SK-N-SH (cell line): ENCODE results near the gene TPST2. TPM values are rescaled to one million over a fixed set of nuclear protein-coding genes. Genes with fewer than 3 reads are reported as not detected.
A peak's percentile ranks its signal among the peaks of the same experiment; 100 is the strongest.

Experiments
- CTCF ChIA-PET: fragments of 300-600, 350-600 bp; formaldehyde crosslinking; extraction: SDS; loops from one replicate; lab custom pipeline; 2021; lab: Yijun Ruan, JAX
- POLR2A ChIA-PET: fragments of 350-600 bp; sonication (Branson Sonifier 250); formaldehyde crosslinking; extraction: SDS; loops from one replicate; lab custom pipeline; 2020; ENCODE audit warnings: antibody characterized with exemption, inconsistent platforms; lab: Yijun Ruan, JAX
- DNase-seq: peaks from one replicate; pipeline ENCODE4 v3.0.0; 2012
- H2AFZ ChIP-seq: fragments of 200-600 bp; sonication (generic); 2 replicates; pipeline ENCODE4 v1.8.1; 2016; ENCODE audit warnings: antibody characterized with exemption, mild to moderate bottlenecking, low read depth
- H3F3A ChIP-seq: fragments of 200-600 bp; sonication (generic); replicated peaks from 2 replicates; pipeline ENCODE3; 2016; ENCODE audit warnings: antibody characterized with exemption, mild to moderate bottlenecking; ENCODE audit not compliant: insufficient read depth
- H3K27ac ChIP-seq, 2 experiments: fragments of 200-500 bp in 1 of 2; fragments of 200-600 bp in 1 of 2; sonication (Bioruptor generic) in 1 of 2; sonication (generic), shearing (Covaris generic) in 1 of 2; 2 replicates each; pipeline versions ENCODE4 v1.5.1 to v1.6.1; 2014 to 2016; ENCODE audit warnings: low read depth in 2 of 2, inconsistent platforms in 1 of 2, low read length in 1 of 2, mild to moderate bottlenecking in 1 of 2, mixed read lengths in 1 of 2
- H3K27me3 ChIP-seq: fragments of 200-600 bp; sonication (generic), shearing (Covaris generic); 2 replicates; pipeline ENCODE4 v1.6.1; 2016; ENCODE audit warnings: mixed run types; ENCODE audit not compliant: insufficient read depth
- H3K36me3 ChIP-seq, 2 experiments: fragments of 200-500 bp in 1 of 2; fragments of 200-600 bp in 1 of 2; sonication (Bioruptor generic) in 1 of 2; sonication (generic) in 1 of 2; replicated peaks in 1 of 2; 2 replicates each; pipeline versions ENCODE3 to v1.5.1; 2014 to 2016; ENCODE audit warnings: low read length in 1 of 2, mild to moderate bottlenecking in 1 of 2; ENCODE audit not compliant: insufficient read depth in 2 of 2, control insufficient read depth in 1 of 2
- H3K4me1 ChIP-seq, 2 experiments: fragments of 200-500 bp in 1 of 2; fragments of 200-600 bp in 1 of 2; sonication (Bioruptor generic) in 1 of 2; sonication (generic), shearing (Covaris generic) in 1 of 2; 2 replicates each; pipeline versions ENCODE4 v1.5.1 to v1.6.1; 2014 to 2016; ENCODE audit warnings: low read depth in 1 of 2, low read length in 1 of 2, mixed run types in 1 of 2; ENCODE audit not compliant: insufficient read depth in 2 of 2, control insufficient read depth in 1 of 2
- H3K4me2 ChIP-seq: fragments of 200-600 bp; sonication (generic), shearing (Covaris generic); 2 replicates; pipeline ENCODE4 v1.6.1; 2017; ENCODE audit warnings: mixed run types
- H3K4me3 ChIP-seq, 2 experiments: fragments of 200-500 bp in 1 of 2; fragments of 200-600 bp in 1 of 2; sonication (Bioruptor generic) in 1 of 2; sonication (generic), shearing (Covaris generic) in 1 of 2; 2 replicates each; pipeline versions ENCODE4 v1.5.1 to v1.8.1; 2014 to 2016; ENCODE audit warnings: low read depth in 2 of 2, inconsistent platforms in 1 of 2, low read length in 1 of 2, mild to moderate bottlenecking in 1 of 2, mixed read lengths in 1 of 2, moderate library complexity in 1 of 2
- H3K79me2 ChIP-seq: fragments of 200-600 bp; sonication (generic); 2 replicates; pipeline ENCODE4 v1.8.1; 2017; ENCODE audit warnings: mild to moderate bottlenecking; ENCODE audit not compliant: insufficient read depth
- H3K9ac ChIP-seq: fragments of 200-600 bp; sonication (generic); 2 replicates; pipeline ENCODE4 v1.6.1; 2017; ENCODE audit warnings: mixed run types
- H3K9me2 ChIP-seq: fragments of 200-600 bp; sonication (generic); 2 replicates; pipeline ENCODE4 v1.6.1; 2017; ENCODE audit warnings: mixed run types
- H3K9me3 ChIP-seq: fragments of 200-600 bp; sonication (generic); 2 replicates; pipeline ENCODE4 v1.6.1; 2017; ENCODE audit warnings: mixed run types, mild to moderate bottlenecking, moderate library complexity
- H4K20me1 ChIP-seq: fragments of 200-600 bp; sonication (generic); 2 replicates; pipeline ENCODE4 v1.6.1; 2017; ENCODE audit warnings: mild to moderate bottlenecking, mixed run types; ENCODE audit not compliant: insufficient read depth
- CHD2 ChIP-seq: fragments of 150-350 bp; IDR thresholded peaks from 2 replicates; pipeline ENCODE4 v1.6.1; 2018; ENCODE audit warnings: low read length; ENCODE audit not compliant: partially characterized antibody
- ELF1 ChIP-seq: IDR thresholded peaks from 2 replicates; pipeline ENCODE4 v1.4.0; 2012
- FOSL2 ChIP-seq: IDR thresholded peaks from 2 replicates; pipeline ENCODE4 v1.4.0; 2012; ENCODE audit warnings: low read depth, mild to moderate bottlenecking, moderate library complexity, borderline replicate concordance
- FOXM1 ChIP-seq: IDR thresholded peaks from 2 replicates; pipeline ENCODE4 v1.4.0; 2012; ENCODE audit warnings: low read depth, mild to moderate bottlenecking
- GATA2 ChIP-seq: sonication (generic); formaldehyde crosslinking; IDR thresholded peaks from 2 replicates; pipeline ENCODE4 v1.5.0; 2020; ENCODE audit warnings: mild to moderate bottlenecking, missing genetic modification reagents
- MXI1 ChIP-seq: IDR thresholded peaks from 2 replicates; pipeline ENCODE4 v1.6.1; 2012; ENCODE audit warnings: mild to moderate bottlenecking, low read depth, low read length, improper control_type of control experiment
- NRF1 ChIP-seq: IDR thresholded peaks from 2 replicates; pipeline ENCODE4 v1.6.1; 2012; ENCODE audit warnings: low read depth, mild to moderate bottlenecking, low read length
- RCOR1 ChIP-seq: fragments of 150-350 bp; IDR thresholded peaks from 2 replicates; pipeline ENCODE4 v1.6.1; 2017; ENCODE audit warnings: antibody characterized with exemption, low read length
- SIN3A ChIP-seq: IDR thresholded peaks from 2 replicates; pipeline ENCODE4 v1.6.1; 2012; ENCODE audit warnings: low read depth, mild to moderate bottlenecking, low read length, moderate library complexity, borderline replicate concordance
- TAF1 ChIP-seq: IDR thresholded peaks from 2 replicates; pipeline ENCODE4 v1.6.1; 2012; ENCODE audit warnings: low read depth, mild to moderate bottlenecking, low read length, moderate library complexity, borderline replicate concordance
- YY1 ChIP-seq: IDR thresholded peaks from 2 replicates; pipeline ENCODE4 v1.4.0; 2012; ENCODE audit warnings: low read depth, mild to moderate bottlenecking
- WGBS: methylation state at CpG from one replicate; pipeline ENCODE4 v1.1.6; 2017; ENCODE audit warnings: low lambda C conversion rate; 5-methylcytosine and 5-hydroxymethylcytosine counted together
- polyA plus RNA-seq, 3 experiments: library from polyadenylated mRNA; depleted of rRNA; stranded (reverse); fragments of >200 nt; gene quantifications; 2 replicates each; pipeline ENCODE4 v1.2.3, GENCODE V29; 2012
- TF ChIP-seq, protein P1 (sequence below): IDR thresholded peaks from 2 replicates; pipeline ENCODE4 v1.4.0; 2012; ENCODE audit warnings: low read depth
- TF ChIP-seq, protein P2 (sequence below): fragments of 150-350 bp; IDR thresholded peaks from 2 replicates; pipeline ENCODE4 v1.6.1; 2017; ENCODE audit warnings: antibody characterized with exemption, low read length, low read depth, borderline replicate concordance
- TF ChIP-seq, protein P3 (sequence below): IDR thresholded peaks from 2 replicates; pipeline ENCODE4 v1.4.0; 2012; ENCODE audit warnings: low read depth, borderline replicate concordance
- TF ChIP-seq, protein P4 (sequence below): IDR thresholded peaks from 2 replicates; pipeline ENCODE4; 2012
- TF ChIP-seq, protein P5 (sequence below): fragments of 200-600 bp; sonication (generic); IDR thresholded peaks from 2 replicates; pipeline ENCODE4 v1.6.1; 2017; ENCODE audit warnings: antibody characterized with exemption, mild to moderate bottlenecking, moderate library complexity

The TPST2 gene
- polyA plus RNA-seq, 1 of the 3 experiments (the other 2 are of a cell fraction), result 58.4 TPM

DNA sequence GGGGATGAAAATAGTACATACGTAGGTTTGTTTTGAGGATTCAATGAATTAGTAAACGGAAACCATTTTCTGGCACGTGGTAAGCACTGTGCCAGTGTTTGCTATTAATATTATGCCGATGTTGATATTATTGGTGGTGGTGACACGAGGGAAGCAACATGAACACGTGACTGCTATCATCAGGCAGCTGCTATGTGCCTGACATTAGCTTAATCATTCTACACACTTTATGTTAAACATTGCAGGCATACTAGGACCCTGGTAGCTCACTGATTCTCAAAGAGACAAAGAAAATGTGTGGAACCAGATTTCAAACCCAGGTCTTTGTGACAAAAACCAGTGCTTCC, 105.6 kb downstream of the TPST2 start:
- ChIA-PET CTCF (interaction anchor here (1.3 to 1.4 kb wide), 3 partner anchors 15 to 117 kb away, joined by 3 to 9 read pairs (median 4); no protein-coding TSS in a partner anchor), POLR2A (interaction anchor here (0.6 to 1.2 kb wide), 5 partner anchors 9 to 188 kb away, joined by 3 to 7 read pairs (median 3); partner anchors contain the start of gene TFIP11)
- Histone ChIP-seq H3K27me3 (no peaks in the 10 kb centered on the region), H3K79me2 (peaks cover 69% of the 10 kb centered on the region), H3K27ac (peak overlapping the region in 1 of 2 experiments; percentile 68; a peak in 2 of 4 replicates), H3K9ac (peak overlapping the region; percentile 93), H3K4me2 (peak overlapping the region; percentile 89), H3K4me1 (peaks cover 4 to 27% of the 10 kb centered on the region in 2 experiments; a peak in 3 of 4 replicates), H3K9me3 (no peaks in the 10 kb centered on the region)
- 3% methylated on average over 6 of the region's 6 CpGs for WGBS
- TF ChIP-seq, protein P1, sequence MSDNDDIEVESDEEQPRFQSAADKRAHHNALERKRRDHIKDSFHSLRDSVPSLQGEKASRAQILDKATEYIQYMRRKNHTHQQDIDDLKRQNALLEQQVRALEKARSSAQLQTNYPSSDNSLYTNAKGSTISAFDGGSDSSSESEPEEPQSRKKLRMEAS, result 0 out of 2 replicates have a peak, but pooled peaks have one; percentile 28
- TF ChIP-seq, protein P2, sequence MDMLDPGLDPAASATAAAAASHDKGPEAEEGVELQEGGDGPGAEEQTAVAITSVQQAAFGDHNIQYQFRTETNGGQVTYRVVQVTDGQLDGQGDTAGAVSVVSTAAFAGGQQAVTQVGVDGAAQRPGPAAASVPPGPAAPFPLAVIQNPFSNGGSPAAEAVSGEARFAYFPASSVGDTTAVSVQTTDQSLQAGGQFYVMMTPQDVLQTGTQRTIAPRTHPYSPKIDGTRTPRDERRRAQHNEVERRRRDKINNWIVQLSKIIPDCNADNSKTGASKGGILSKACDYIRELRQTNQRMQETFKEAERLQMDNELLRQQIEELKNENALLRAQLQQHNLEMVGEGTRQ, result 0 out of 2 replicates have a peak, but pooled peaks have one; percentile 10
- TF ChIP-seq, protein P3, sequence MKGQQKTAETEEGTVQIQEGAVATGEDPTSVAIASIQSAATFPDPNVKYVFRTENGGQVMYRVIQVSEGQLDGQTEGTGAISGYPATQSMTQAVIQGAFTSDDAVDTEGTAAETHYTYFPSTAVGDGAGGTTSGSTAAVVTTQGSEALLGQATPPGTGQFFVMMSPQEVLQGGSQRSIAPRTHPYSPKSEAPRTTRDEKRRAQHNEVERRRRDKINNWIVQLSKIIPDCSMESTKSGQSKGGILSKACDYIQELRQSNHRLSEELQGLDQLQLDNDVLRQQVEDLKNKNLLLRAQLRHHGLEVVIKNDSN, result peak; percentile 47; the same call in 1 of the 2 replicates
- TF ChIP-seq ELF1, result no peak
- TF ChIP-seq, all 33 proteins: peak for 3
- Histone ChIP-seq H2AFZ (peak overlapping the region; percentile 71; the same call in 1 of the 2 replicates), H3K9me2 (no peaks in the 10 kb centered on the region), H4K20me1 (no peaks in the 10 kb centered on the region), H3K4me3 (peak overlapping the region; percentile 81 to 89), H3K36me3 (peaks cover 0 to 18% of the 10 kb centered on the region in 2 experiments), H3F3A (no peaks in the 10 kb centered on the region)
- DNase-seq, result no peak

DNA sequence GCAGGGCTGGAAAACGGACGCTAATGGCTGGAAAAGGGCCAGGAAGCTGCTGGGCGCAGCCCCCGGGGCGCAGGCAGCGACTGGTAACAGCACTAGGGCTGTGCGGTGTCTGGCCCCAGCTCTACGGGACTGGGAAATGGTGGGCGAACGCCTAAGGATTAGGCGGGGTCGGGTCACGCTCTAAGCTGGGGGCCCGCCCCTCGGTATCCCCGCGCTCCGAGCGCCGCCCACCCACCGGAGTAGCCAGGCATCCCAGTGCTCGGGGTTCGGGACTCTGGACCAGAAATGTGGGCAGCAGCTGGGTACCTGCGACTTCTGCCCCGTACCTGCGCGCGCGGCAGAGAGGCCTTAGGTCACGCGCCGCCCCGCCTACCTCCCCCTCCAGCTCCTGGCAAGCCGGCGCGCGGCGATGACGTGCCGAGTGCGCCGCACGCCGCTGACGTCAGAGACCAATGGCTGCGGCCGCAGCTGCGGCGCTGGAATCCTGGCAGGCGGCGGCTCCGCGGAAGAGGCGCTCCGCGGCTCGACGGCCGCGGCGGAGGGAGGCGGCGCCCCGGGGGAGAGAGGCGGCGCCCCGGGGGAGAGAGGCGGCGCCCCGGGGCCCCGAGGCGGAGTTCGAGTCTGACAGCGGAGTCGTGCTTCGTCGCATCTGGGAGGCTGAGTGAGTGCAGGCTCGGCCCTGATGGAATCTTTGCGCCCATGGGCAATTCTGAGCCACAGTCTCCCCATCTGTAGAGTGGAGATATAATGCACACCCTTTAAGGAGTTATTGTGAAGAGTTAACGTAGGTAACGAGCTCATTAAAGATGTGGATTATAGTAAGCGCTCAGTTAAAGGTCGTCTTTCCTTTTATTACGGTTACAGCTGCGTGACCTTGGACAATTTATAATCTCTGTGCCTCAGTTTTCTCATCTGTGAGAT, 106.2 kb downstream of the TPST2 start, which contains the start of the genes HPS4 and SRRD:
Gene HPS4 (minus strand): TSS at position 345 of the 921 bp plus-strand sequence. CDS start 2,021 bp downstream, outside the sequence.
Gene SRRD (plus strand): TSS at position 439 of the 921 bp plus-strand sequence. CDS start 14 bp downstream, at position 453.
- H4K20me1 ChIP-seq, result no peaks in the 10 kb centered on the region
- H3F3A ChIP-seq, result no peaks in the 10 kb centered on the region
- H3K79me2 ChIP-seq, result peaks cover 75% of the 10 kb centered on the region
- H3K4me2 ChIP-seq, result peak within 1 kb of the TSS; percentile 89
- H3K4me3 ChIP-seq, result peak within 1 kb of the TSS; percentile 81 to 89
- ChIA-PET POLR2A (interaction anchor here (0.6 to 1.6 kb wide), 9 partner anchors 9 to 189 kb away, joined by 3 to 7 read pairs (median 3); partner anchors contain the start of gene TFIP11), CTCF (interaction anchor here (1.0 to 2.0 kb wide), 7 partner anchors 9 to 181 kb away, joined by 3 to 9 read pairs (median 4); no protein-coding TSS in a partner anchor)
- no peaks in the 10 kb centered on the region for H3K9me2 ChIP-seq
- peak; percentile 97 for DNase-seq
- peaks cover 4 to 27% of the 10 kb centered on the region in 2 experiments; a peak in 3 of 4 replicates for H3K4me1 ChIP-seq
- peak within 1 kb of the TSS; percentile 93 for H3K9ac ChIP-seq
- 4% methylated on average over 17 of the region's 85 CpGs for WGBS
- no peaks in the 10 kb centered on the region for H3K9me3 ChIP-seq
- H2AFZ ChIP-seq, result peak within 1 kb of the TSS; percentile 71
- no peaks in the 10 kb centered on the region for H3K27me3 ChIP-seq
- peak within 1 kb of the TSS; percentile 68 to 83 for H3K27ac ChIP-seq
- H3K36me3 ChIP-seq, result peaks cover 0 to 12% of the 10 kb centered on the region in 2 experiments
- TF ChIP-seq, protein P4, sequence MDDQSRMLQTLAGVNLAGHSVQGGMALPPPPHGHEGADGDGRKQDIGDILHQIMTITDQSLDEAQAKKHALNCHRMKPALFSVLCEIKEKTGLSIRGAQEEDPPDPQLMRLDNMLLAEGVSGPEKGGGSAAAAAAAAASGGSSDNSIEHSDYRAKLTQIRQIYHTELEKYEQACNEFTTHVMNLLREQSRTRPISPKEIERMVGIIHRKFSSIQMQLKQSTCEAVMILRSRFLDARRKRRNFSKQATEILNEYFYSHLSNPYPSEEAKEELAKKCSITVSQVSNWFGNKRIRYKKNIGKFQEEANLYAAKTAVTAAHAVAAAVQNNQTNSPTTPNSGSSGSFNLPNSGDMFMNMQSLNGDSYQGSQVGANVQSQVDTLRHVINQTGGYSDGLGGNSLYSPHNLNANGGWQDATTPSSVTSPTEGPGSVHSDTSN, result 0 out of 2 replicates have a peak, but pooled peaks have one; percentile 21
- TF ChIP-seq TAF1 (peak; percentile 86), MXI1 (peak; percentile 90), FOXM1 (no peak), GATA2 (CRISPR knock-in tag) (0 out of 2 replicates have a peak, but pooled peaks have one; percentile 13), FOSL2 (no peak), YY1 (peak; percentile 90), CHD2 (peak; percentile 71), SIN3A (peak; percentile 72; the same call in 1 of the 2 replicates), NRF1 (no peak), RCOR1 (peak; percentile 60; the same call in 1 of the 2 replicates)
- TF ChIP-seq, protein P3, result peak; percentile 82
- TF ChIP-seq, protein P2, result peak; percentile 42; the same call in 1 of the 2 replicates
- TF ChIP-seq, protein P5, sequence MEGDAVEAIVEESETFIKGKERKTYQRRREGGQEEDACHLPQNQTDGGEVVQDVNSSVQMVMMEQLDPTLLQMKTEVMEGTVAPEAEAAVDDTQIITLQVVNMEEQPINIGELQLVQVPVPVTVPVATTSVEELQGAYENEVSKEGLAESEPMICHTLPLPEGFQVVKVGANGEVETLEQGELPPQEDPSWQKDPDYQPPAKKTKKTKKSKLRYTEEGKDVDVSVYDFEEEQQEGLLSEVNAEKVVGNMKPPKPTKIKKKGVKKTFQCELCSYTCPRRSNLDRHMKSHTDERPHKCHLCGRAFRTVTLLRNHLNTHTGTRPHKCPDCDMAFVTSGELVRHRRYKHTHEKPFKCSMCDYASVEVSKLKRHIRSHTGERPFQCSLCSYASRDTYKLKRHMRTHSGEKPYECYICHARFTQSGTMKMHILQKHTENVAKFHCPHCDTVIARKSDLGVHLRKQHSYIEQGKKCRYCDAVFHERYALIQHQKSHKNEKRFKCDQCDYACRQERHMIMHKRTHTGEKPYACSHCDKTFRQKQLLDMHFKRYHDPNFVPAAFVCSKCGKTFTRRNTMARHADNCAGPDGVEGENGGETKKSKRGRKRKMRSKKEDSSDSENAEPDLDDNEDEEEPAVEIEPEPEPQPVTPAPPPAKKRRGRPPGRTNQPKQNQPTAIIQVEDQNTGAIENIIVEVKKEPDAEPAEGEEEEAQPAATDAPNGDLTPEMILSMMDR, result no peak
